ENCODE results near the gene KIAA1549.

DNA sequence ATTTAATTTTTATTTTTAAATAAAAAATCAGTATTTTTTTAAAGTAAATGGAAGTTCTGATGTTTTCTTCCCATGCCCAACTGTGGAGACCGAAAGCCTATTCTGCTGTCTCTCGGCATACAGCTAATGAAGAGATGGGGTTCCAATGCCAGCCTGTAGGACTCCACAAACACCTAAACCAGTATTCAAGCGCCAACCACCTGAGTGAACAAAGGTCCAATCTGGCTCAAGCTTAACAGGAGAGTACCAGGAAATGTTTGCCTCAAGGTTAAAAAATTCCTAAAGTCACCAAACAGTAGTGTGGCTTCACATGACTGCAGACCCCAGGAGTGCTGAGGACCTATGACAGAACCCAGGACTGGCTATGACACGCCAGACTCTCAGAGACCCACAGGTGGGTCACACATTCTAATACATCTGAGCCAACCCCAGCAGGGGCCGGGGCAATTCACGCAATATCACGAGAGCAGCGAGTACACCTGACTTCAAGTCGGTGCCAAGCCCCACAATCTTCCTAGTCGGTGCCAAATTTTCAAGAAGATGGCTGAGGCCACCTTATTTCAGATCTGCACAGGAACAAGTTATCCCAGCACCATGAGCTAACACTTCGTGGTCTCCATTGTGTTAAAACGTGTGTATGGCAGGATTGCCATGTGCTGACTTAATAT is 31.6 kb downstream of the KIAA1549 start:
- TF ChIP-seq POLR2AphosphoS5 (IDR thresholded peaks at IDR 0.05) = no peak
- TF ChIP-seq, protein P1, sequence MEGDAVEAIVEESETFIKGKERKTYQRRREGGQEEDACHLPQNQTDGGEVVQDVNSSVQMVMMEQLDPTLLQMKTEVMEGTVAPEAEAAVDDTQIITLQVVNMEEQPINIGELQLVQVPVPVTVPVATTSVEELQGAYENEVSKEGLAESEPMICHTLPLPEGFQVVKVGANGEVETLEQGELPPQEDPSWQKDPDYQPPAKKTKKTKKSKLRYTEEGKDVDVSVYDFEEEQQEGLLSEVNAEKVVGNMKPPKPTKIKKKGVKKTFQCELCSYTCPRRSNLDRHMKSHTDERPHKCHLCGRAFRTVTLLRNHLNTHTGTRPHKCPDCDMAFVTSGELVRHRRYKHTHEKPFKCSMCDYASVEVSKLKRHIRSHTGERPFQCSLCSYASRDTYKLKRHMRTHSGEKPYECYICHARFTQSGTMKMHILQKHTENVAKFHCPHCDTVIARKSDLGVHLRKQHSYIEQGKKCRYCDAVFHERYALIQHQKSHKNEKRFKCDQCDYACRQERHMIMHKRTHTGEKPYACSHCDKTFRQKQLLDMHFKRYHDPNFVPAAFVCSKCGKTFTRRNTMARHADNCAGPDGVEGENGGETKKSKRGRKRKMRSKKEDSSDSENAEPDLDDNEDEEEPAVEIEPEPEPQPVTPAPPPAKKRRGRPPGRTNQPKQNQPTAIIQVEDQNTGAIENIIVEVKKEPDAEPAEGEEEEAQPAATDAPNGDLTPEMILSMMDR (IDR thresholded peaks at IDR 0.05) = no peak

All from suprapubic skin (tissue), 3 donors.